ENCODE results near the gene RNU7-1. TPM values are rescaled to one million over a fixed set of nuclear protein-coding genes. Genes with fewer than 3 reads are reported as not detected.

The RNU7-1 gene
- total and polyA plus RNA-seq, 9 of the 15 experiments (the other 6 are each of a cell fraction or from before 2014, with no cell fraction given): not detected

GRCh38 chr12:6963791-6964413 is 20.3 kb downstream of the RNU7-1 start (continued):
- TF ChIP-seq GTF2A2 (tag; IDR thresholded peaks at IDR 0.05) (no peak), ZNF766 (CRISPR knock-in tag; conservative IDR thresholded peaks at IDR 0.05) (peak; percentile 86), RBM25 (IDR thresholded peaks at IDR 0.05; ENCODE audit: low read depth, low read length, severe bottlenecking) (no peak), OTX1 (CRISPR knock-in tag; IDR thresholded peaks at IDR 0.05) (no peak), ZNF592 (IDR thresholded peaks at IDR 0.05) (peak; percentile 88)
- TF ChIP-seq, protein P1, sequence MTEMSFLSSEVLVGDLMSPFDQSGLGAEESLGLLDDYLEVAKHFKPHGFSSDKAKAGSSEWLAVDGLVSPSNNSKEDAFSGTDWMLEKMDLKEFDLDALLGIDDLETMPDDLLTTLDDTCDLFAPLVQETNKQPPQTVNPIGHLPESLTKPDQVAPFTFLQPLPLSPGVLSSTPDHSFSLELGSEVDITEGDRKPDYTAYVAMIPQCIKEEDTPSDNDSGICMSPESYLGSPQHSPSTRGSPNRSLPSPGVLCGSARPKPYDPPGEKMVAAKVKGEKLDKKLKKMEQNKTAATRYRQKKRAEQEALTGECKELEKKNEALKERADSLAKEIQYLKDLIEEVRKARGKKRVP (CRISPR knock-in tag; IDR thresholded peaks at IDR 0.05): peak; percentile 42; the same call in 1 of the 2 replicates

Data from K562 (cell line).